Stimulated activated CD8-positive, alpha-beta memory T cell treated with anti-CD3 and anti-CD28 coated beads, Interleukin-15, amount 100 ng/mL, for 4 hours (primary cell): ENCODE results near the gene MGAT5.

ENCODE experiments used
- DNase-seq, 2 donors: peaks; one replicate each; pipeline ENCODE4 v3.0.0-alpha.2; 2020; ENCODE audit warnings: low read depth in 2 of 2

MGAT5 gene

GRCh38 chr2:134305109-134305491 lies 51.2 kb downstream of the MGAT5 start:
- no peak for DNase-seq

GRCh38 chr2:134306521-134306920 lies 52.6 kb downstream of the MGAT5 start:
- no peak for DNase-seq

DNA sequence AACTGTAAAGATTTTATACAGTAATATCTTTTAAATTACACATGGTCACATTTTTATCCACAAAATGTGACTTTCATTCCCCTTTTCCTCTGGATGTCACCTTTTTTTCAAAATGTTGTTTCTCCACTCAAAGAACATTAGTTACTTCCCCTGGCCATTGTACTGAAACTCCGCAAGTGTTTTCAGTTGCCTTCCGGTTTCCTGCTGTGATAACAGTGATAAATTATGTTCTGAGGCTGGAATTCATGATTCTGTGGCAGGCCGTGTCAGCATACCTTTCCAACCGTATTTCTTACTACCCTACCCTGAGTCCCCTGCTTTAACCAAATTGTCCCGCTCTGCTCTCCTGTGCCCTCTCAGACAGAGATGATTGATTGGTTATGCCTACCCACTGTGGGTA lies 53.5 kb downstream of the MGAT5 start:
- no peak for DNase-seq

DNA sequence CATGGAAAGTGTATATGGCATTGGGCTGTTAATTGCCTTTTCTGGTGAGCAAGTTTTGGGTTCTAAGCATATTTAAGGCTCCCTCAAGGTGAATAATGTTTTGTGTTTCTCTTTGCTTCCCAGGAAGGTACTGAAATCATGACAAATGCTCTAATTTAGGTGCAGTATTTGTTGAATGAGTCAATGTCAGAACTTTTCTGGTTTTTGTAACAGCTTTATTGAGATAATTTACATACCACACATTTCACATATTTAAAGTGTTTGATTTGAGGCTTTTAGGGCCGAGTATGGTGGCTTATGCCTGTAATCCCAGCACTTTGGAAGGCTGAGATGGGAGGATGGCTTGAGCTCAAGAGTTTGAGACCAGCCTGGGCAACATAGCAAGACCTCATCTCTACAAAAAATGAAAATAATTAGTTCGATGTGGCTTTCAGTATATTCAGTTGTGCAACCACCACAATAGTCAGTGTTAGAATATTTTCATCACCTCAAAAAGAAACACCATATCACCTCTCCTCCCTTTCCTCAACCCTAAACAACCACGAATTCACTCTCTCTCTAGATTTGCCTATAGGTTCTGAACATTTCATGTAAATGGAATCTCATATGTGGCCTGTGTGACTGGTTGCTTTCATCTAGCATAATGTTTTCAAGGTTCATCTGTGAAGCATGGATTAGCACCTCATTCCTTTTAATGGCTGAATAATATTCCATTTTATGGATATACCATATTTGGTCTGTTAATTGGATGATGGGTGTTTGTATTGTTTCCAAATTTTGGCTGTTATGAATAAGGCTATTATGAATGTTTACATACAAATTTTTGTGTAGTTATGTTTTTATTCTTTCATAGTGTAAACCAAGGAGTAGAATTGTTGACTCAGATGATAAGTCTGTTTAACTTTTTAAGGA lies 54.9 kb downstream of the MGAT5 start:
- DNase-seq: no peak

- no peak for DNase-seq
Measured at GRCh38 chr2:134310107-134311079, 56.5 kb downstream of the MGAT5 start.

- no peak for DNase-seq
Measured at GRCh38 chr2:134312482-134312881, 58.6 kb downstream of the MGAT5 start.

DNA sequence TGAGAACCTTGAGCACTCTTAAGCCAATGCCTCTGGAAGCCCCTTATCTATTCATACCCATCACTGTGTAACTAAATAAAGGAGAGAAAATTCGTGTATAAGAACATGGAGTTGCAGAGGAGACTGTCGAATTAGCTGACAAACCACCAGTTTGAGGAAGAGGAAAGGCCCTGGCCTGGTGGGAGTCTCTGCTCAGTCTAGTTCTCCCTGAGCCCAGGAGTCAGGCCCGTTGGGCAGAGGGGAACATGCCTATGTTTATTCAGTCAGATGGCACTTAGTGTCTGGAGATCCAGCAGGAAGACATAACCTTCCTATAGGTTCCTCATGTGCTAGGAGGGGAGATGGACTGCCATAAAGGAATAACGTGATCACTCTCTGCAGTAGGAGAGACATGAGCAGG lies 60.3 kb downstream of the MGAT5 start:
- no peak for DNase-seq

DNA sequence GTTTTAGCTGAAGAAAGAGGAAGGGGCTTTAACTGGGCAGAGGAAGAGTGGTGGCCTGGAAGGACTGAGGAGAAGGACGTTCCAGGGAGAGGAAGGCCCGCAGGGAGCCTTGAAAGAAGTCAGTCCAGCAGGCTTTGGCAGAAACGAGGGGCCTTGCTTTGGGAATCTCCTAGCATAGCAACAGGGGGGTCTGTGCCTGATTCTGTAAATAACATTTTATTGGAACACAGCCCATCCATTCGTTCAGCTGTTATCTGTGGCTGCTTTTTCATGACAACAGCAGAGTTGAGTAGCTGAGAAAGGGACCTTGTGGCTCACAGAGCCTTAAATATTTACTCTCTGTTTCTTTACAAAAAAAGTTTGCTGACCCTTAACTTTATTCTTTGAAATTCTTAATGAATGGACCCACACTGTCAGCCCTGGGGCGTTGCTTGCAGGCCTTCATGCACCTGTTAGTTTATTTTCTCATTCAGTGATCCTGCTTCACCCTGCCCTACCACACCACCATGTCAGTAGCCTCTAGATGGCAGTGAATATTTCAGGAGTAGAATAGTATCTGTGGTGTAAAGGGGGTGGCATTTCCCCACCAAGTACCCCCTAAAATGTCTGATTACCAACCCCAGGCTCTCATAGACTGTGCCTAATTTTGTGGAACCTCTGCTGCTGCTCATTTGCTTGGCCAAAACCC lies 61.0 kb downstream of the MGAT5 start:
- no peak for DNase-seq

DNA sequence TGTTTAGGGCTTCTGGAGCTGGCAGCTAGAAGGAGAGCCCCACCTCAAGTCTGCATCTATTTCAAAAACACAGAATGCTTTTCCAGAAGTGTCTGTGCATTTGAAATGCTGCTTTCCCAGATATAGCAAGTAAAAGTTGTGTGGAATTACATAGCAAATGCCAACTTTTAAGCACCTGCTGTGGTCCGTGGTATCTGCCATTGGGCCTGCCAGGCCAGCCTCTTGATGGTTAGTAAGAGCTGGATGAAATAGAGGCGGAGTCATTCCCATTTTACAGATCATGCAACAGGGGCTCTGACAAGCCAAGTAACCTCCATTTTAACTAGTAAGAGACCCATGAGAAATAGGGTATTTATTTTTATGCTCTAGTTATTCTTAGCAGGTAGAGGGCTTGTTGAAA lies 61.6 kb downstream of the MGAT5 start:
- no peak for DNase-seq

DNA sequence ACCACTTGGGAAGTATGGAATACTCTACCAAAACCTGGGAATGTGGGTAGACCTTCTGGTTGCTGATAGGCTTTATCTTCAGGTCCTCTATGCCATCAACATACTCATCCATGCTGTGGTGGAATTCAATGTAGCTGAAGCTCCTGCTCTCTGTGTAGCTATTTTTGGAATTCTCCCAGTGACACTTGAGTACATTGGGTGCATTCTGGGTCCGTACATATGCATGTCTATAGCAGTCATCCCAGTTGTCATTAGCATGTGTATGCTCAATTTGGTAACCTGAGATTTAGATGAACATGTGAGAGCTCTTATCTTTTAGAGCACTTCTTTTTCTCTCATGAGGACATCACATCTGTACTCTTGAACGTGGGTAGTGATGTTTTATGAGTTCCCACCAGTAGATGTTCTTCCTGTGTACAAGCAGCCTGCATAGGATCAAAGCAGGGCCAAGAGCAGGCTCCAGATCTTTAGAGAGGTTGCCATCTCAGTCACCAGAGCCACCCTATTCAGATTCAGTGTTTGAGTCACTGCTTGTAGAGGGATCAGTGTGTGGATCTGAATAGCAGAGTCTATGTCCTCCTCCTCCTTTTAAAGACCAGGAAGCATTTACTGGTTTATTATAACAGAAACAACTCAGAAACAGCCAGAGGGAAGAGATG lies 65.9 kb downstream of the MGAT5 start:
- no peak for DNase-seq

- DNase-seq: no peak
Measured at GRCh38 chr2:134320930-134321329, 67.1 kb downstream of the MGAT5 start.

GRCh38 chr2:134323777-134324176 lies 69.9 kb downstream of the MGAT5 start:
- no peak for DNase-seq

DNA sequence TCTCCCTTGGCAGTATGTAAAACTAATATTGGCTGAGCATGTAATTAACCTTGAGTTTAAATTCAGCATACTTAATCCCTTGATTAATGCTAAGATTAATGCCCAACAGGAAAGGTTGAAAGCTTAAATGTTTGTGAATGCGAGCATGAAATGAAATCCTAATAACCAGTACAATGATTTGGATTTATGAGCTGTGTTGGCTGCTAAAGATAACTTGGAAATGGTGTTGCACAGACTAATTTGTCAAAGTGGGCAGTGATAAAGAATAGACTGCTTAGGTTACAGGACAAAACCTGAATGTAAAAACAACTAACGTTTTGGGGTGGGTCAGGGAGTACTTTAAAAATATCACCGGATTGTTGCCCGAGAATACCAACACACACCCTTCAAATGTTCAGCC lies 70.6 kb downstream of the MGAT5 start:
- DNase-seq: no peak

DNA sequence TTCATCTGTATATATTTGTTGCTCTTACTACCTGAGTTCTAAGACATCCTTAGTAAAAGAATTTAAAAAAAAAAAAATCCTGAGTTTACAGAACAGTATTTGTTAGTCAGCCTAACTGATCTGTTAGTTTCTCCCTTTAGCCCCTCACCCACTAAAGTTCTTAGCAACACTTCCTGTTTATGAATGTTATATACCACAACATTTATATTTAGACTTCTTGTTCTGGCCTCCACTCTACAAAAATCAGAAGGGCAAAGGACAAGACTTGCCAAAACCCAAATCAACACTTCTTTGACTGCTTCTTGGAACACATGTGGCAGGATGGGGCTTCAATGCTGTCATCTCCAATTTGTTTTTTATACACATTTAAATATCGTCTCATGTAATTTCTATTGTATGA lies 71.1 kb downstream of the MGAT5 start:
- no peak for DNase-seq

DNA sequence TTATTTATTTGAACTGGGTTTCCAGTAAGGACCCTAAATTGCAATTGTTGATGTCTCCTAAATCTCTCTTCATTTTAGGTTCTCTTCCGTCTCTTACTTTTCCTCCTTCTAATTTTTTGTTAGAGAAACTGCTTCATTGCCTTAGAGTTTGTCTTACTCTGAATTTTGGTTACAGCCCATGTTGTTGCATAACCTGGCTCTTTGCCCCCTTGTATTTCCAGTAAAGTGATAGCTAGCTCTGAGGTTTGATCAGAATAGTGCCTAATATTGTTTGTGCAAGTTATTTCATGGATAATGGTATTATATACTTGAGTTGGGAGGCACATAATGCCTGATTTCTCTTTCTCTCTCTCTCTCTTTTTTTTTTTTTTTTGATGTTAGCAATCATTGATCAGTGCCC lies 71.8 kb downstream of the MGAT5 start:
- DNase-seq: no peak

DNA sequence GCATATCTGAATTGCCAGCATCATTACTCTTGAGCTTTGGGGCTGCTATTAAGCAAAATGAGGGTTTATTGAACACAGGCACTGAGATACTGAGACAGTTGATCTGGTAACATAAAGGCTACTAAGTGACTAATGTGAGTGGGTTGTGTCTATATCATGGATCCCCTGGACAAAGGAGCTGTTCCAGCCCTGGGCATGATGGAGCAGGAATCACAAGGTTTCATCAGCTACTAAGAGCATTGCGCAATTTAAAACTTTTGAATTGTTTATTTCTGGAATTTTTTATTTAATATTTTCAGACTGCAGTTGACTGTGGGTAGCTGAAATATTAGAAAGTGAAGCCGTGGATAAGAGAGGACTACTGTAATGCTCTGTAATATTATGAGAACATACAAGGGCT lies 73.5 kb downstream of the MGAT5 start:
- no peak for DNase-seq

DNA sequence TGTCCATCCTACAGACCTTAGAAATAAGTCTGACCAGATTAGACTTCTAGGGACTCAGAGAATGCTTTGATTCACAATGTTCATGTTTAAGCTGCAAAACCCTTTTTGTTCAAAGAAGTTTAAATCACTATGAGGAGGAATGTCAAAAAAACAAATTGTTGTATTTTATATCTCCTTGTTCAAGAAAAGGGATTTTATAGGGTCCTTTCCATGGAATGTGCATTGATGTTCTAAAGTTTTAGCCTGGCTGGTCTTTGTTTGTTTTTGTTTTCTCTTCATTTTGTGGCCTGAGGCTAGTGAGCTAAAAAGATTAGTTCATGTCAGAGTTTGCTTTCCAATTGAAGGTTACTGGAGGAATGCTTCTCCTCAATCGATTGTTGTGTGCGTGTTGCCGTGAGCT lies 77.2 kb downstream of the MGAT5 start:
- no peak for DNase-seq

- no peak for DNase-seq
Measured at GRCh38 chr2:134333646-134334189, 79.8 kb downstream of the MGAT5 start.

DNA sequence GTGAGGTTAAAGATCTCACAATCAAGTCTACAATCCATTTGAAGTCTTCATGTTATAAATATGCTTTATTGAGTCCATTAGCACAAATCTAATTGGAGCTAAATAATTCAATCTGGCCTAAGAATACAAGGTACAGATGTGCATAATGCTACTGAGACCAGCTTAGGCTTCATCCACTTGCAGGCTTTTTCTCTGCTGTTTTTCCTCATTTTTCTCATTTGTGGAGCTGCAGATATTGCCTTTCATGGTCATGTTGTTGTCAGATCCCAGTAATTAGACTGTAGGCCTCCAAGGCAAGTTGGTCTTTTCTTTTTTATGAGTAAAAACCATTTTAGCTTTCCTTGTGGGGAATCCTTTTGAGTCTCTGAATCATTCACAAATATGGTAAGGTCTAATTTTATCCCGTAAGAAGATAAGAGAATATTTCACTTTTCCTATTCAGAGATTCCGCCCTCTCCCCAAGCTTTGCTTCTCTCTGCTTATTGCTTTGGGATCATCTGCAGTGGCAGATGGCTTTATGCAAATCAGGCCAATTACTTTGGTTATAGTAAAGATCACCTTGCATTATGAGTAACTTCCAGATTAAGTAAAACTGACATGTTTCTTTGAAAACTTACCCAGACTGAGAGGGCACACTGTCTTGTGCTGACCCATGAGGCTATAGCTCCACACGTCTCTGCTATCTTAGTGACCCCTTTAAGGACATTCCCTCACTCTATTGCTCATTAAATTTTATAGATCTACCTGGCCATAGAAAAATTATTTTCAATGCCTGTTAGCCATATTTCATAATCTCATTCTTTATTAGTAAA lies 80.9 kb downstream of the MGAT5 start:
- DNase-seq: no peak

DNA sequence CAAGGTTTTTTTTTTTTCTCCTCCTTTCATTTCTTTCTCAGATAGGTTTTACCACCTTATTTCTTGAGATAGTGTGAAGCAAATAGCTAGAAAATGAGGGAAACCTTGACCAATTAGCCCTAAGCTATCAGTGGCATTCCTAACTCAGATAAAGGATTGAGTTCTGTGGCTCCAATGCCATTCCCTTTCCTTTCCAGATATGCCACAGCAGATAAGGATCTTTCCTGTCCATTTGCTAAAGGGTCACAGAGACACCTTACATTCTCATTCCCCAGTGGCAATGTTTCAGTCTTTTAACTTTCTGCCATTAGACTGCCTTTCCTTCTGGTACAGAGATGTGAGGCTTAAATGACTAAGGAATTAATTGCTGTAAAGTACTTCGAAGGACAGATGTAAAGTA lies 81.7 kb downstream of the MGAT5 start:
- DNase-seq: no peak
